GM21576 (cell line): ENCODE results near the gene CUEDC2.
"Not testable (repeated sequence)": the region's sequence is repeated elsewhere in the genome, so short reads cannot be mapped to it uniquely, and the experiment has no call there.

Experiments
- ATAC-seq: cut with Tn5 transposase; IDR thresholded peaks from one replicate; pipeline ENCODE4 v1.9.1; 2021; ENCODE audit warnings: mild to moderate bottlenecking, moderate library complexity; ENCODE audit not compliant: unreplicated experiment

CUEDC2 gene

DNA sequence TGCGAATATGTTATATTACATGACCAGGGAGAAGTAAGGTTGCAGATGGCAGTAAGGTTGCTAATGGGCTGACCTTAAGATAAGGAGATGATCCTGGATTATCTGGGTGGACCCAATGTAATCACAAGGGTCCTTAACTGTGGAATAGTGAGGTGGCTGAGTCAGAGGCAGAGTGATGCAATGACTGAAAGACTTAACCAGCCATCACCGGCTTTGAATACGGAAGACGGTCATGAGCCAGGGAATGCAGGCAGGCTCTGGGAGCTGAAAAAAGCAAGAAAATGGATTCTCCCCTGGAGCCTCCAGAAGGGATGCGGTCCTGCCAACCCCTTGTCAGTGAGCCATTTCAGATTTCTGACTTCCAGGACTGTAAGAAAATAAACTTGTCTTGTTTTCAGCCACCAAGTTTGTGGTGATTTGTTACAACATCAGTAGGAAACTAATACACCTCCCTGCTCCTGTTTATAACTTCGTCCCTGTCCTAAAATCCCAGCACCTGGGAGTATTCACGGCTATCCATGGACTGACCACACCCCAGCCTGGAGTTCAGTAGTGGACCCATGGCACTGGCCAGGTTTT, 23.6 kb upstream of the CUEDC2 start:
- no peak for ATAC-seq

DNA sequence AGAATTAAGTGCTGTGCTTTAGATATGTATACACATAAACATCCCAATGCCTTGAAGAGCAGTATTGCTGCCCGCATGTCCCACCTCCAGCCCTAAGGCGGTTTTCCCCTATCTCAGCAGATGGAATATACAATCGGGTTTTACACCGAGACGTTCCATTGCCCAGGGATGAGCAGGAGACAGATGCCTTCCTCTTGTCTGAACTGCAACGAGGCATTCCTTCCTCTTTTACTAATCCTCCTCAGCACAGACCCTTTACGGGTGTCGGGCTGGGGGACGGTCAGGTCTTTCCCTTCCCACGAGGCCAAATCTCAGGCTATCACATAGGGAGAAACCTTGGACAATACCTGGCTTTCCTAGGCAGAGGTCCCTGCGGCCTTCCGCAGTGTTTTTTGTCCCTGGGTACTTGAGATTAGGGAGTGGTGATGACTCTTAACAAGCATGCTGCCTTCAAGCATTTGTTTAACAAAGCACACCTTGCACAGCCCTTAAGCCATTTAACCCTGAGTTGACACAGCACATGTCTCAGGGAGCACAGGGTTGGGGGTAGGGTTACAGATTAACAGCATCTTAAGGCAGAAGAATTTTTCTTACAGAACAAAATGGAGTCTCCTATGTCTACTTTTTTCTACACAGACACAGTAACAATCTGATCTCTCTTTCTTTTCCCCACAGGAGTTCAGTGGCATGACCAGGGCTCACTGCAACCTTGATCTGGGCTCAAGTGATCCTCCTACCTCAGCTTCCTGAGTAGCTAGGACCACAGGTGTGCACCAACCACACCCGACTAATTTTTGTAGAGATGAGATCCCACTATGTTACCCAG, 22.5 kb upstream of the CUEDC2 start:
- ATAC-seq: not testable (repeated sequence)

DNA sequence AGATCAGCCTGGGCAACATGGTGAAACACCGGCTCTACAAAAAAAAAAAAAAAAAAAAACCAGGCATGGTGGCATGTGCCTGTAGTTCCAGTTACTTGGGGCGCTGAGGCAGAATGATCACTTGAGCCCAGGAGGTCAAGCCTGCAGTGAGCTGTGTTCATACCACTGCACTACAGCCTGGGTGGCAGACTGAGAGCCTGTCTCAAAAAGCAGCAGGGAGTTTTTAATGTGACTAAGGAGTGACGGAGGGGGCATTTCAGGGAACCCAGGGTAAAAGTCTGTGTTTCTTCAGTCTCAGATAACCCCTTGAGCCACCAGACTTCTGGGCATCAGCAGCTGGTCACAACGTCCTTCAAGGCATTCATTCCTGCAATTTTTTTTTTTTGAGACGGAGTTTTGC, 21.1 kb upstream of the CUEDC2 start:
- ATAC-seq: no peak

DNA sequence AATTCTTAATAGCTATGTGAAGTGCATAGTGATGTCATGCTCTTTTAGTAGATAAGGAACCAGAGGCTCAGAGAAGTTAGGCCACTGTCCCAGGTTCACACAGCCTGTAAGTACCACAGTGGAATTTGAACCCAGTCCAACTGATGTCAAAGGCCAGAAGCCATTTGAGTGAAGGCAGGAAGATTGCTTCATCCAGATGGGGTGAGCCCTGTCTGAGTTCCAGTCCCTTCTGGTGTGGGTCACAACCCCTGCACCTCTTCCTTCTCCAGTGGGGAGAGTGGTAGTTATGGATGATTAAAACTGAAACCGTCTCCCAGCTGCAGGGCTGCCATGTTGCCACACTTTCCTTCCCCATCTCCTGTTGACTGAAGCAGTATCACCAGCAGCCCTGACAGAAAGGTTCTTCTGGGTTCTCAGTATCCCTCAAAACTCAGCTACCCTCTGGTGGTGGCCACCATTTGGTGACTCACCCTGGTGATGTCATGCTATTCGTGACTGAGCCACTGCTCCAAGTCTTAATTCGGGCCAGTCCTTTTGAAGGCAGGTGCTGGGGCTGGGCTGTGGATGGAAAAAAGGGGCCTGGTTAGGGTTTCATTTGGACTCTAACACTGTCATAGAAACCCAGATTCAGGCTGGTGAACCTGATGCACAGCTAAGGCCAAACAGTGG, 20.4 kb upstream of the CUEDC2 start:
- no peak for ATAC-seq

DNA sequence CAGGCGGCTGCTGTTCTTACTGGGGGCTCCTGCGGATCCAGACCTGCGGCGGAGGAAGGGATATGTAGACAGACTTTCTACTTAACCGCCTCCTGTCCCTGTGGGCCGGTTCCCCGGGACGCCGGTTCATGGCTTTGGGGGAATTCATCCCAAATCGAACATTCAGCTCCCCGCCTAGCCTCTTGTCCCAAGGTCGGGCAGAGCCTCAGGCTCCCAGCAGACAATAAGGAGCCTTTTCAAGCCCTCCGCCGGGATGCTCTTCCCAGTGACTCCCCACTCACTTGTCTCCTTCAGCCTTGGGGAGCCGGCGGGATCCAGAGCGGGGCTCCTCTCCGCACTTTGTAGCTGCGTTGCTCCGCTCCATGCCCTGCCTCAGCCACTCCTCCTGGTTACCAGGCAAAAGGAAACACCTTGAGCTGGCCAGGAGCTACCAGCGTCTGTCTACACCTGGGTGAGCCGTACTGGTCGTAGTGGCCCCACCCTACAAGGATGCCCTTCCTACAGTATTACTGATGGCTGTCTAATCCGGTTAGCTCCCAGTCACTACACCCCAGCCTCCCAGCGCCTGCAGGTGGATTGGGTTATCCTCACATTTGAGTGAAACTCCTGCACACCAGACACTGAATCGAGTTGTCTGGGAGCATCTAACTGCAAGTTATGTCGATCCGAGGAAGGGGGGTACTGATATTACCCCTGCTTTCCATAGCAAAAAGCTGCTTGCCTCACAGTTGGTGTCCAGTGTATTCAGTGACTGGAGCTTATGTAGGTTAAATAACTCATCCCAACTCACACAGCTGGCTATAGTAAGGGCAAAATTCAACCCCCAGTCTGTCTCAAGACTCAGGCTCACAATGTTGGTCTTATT, 19.0 kb upstream of the CUEDC2 start, which contains the start of gene C10orf95:
Gene C10orf95 (minus strand): TSS at position 439 of the 865 bp plus-strand sequence. CDS start 450 bp downstream, outside the sequence.
- ATAC-seq: no peak

DNA sequence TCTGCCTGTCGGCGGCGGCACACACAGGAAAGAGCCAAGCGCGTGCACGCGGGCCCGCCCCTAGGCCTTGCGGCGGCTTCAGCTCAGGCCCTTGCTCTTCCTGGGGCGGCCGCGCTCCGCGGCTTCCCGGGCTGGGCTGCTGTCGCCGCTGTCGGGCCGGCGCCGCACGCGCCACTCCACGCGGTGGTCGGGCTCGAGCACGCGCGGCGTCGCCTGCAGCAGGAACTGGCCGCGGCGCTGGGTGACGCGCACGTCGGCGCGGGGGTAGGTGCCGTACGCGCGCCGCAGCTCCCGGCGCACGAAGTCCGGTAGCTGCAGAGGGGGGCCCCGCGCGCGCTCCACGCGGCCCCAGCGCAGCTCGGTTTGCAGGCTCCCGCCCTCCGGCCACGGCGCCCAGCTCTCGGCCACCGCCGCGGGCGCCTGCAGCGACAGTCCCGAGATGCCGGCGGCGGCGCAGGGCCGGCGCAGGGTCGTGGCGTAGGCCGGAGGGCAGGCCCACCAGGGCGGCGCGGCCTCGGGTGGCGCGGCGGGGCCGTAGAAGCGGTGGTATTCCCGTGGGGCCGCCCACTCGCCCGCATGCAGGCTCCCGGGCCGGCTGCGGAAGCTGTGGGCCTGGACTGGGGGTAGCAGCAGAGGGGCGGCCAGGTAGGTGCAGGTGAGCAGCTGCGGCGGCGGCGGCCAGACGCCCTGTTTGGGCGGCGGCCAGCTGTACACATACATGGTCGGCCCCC, 18.2 kb upstream of the CUEDC2 start:
- peak; percentile 71 for ATAC-seq

DNA sequence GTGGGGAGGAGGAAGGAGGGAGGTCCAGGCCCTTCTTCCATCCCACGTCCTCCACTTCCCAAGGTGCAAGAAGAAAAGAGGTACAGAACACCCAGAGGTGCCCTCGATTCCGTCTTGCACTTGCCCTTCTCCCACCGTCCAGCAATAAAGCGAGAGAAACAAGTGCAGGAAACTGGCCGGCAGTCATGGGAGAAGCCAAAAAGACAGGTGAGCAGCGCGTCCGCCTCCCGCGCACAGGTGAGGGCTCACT, 17.7 kb upstream of the CUEDC2 start:
- no peak for ATAC-seq

DNA sequence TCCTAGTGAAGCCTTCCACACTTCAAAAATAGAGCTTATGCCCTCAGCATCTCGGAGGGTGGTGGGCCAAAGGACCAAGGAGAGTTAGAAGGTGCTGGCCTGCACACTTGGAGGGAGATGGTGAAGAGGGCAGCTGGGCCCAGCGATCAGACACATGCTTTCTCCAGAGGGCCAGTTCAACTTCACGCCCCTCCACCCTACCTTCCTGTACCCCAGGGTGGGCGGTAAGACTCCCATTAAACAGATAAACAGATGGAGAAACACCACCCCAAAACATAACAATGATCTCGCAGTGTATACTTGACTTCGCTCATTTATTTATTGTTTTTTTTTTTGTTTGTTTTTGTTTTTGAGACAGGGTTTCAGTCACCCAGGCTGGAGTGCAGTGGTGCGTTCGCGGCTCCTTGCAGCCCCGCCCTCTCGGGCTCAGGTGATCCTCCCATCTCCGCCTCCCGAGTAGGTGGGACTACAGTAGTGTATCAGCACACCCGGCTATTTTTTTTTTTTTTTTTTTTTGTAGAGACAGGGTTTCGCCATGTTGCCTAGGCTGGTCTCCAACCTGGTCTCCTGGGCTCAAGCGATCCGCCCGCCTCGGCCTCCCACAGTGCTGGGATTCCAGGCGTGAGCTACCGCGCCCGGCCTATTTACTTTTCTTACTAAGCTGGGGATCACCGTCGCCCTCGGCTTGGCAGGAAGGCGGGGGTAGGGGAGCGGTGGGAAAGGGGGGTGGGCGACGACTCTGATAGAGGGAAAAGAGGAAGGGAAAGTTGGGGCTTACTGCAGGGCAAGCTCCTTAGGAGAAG, 17.1 kb upstream of the CUEDC2 start:
- ATAC-seq: peak; percentile 67

DNA sequence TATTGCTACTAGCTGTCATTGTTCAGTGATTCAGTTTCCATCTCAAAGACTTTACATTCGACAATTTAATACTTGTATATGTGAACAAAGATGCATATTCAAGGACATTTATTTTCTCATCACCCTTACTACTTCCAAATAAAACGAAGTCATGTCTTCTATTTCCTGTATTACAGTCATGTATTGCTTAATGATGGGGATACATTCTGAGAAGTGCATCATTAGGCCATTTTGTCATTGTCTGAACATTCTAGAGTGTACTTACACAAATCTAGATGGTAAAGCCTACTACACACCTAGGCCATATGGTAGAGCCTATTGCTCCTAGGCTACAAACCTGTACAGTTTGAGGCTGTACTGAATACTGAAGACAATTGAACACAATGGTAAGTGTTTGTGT, 12.5 kb upstream of the CUEDC2 start:
- ATAC-seq: no peak

DNA sequence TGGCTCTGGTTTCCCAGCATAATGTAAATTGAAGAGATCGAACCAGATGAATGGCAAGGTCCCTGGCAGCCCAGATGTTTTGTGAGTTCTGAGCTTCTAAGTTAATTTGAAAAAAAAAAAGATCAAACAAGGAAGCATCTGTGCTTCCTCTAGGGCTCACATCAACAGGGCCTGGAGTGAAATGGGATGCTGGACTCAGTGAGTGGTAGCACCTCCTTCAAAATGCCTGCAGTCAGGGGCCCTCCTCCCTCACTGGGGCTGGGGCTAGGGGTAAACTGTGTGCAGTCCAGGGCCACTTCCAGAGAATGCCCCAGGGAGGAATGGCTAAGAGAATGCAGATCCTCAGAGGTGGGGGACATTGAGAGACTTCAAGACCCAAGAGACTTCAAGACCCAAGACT, 6.0 kb upstream of the CUEDC2 start:
- ATAC-seq: no peak

DNA sequence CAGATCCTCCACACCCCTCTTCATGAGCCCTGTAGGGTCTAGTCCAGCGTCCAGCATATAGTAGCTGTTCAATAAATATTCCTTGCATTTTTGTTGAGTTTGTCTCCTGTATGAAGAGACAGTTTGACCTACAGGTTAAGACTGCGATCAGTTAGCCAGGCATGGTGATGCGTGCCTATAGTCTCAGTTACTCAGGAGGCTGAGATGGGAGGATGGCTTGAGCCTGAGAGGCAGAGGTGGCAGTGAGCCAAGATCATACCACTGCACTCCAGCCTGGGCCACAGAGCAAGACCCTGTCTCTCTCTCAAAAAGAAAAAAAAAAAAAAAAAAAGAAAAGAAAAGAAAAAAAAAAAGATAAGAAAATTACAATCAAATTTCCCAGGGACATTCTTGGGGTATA, 5.1 kb upstream of the CUEDC2 start:
- no peak for ATAC-seq

DNA sequence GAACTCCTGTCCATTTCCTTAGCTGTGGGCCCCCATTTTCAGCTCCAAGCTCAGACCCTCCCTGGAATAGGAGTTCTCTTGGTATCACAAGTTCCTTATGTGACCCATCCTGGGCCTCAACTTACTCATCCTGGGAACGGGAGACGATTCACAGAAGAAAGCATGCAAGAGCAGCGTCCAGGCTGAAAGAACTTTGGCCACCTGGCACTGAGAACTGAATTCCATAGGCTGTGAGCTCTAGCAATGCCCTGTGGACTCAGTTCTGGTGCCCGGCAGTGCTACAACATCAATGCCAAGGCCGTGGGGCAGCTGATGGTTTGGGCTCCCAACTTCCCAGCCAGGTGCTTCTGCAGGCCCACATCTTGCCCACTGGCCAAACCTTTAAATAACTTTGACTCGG, 3.9 kb upstream of the CUEDC2 start:
- ATAC-seq: no peak

DNA sequence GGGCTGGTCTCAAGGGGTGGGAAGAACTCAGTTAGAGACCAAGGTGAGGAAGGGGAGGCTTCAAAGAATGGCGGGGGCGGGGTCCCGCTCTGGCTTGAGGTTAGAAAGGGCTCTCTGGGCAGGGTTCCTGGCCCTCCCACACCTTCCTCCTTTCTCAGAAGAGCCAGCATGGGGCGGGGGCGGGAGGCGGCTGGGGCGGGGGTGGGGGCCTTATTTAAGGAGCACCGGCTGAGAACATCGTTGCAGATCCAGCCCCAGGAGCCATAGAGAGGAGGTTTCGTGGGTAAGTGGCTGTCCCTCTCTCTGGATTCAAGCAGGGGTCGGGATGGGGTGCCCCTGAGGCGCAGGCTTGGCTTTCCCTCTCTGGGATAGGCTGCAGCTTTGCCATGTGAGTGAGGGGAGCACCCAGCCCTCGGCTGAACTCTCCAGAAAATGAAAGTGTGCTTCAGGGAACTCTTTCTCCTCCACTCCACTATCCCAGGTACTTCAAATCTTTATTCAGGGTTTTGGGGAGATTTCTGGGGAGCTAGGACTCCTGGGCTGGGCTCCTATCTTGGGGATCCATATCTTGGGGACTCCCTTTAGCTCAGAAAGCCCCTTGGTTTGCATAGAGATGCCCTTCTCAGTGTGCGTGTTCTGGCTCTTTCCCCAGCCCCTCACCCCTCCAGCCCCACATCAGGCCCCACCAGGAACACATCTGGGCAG, 3.3 kb upstream of the CUEDC2 start:
- no peak for ATAC-seq

DNA sequence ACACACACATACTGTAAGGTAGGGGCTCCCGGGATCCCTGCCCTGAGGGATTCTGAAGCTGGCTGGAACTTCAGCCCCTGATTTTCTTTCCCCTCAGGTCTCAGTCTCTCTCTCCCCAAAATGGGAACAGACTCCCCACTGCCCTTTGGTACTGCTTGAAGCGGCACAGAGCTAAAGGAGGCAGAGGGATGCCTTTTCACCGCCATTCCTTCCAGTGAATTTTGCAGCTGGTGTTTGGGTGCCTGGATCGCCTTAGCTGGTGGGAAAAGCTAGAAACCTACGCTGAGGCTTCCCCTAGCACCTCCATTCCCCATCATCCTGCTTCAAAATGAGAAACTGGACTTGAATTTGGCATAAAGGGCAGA, 2.7 kb upstream of the CUEDC2 start:
- no peak for ATAC-seq

DNA sequence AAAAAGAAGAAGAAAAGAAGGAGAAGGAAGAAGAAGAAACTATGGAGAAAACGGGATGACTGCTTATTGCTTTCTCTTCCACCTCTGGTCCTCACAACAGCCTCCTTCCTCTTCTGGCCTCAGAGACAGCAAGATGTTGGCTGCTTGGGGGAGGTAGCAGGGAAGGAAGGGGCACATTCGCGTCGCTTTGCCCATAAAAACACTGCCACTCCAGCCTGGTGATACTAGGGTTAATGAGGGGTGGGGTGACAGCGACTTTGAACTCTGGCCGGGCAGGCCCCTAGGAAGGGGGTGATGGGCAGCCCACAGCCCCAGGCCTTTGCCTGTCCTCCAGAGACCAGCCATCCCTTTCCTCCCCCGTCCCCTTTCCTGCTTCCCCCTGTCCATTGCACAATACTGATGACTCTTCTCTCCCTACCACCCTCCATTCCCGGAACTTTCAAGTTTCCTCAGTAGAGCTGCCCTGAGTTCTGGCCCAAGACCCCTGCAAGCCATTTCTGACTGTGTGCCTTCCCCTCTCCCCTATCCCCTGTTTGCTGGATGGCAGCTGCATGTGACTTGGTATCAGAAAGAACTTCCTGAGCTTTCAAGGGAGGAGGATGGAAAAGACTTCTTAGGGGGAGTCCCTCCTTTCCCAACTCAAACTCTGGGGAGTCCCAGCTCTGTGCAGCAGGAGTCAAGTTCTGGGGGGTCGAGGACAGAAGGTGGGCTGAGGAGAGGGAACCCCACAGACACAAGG, 2.2 kb upstream of the CUEDC2 start:
- no peak for ATAC-seq

DNA sequence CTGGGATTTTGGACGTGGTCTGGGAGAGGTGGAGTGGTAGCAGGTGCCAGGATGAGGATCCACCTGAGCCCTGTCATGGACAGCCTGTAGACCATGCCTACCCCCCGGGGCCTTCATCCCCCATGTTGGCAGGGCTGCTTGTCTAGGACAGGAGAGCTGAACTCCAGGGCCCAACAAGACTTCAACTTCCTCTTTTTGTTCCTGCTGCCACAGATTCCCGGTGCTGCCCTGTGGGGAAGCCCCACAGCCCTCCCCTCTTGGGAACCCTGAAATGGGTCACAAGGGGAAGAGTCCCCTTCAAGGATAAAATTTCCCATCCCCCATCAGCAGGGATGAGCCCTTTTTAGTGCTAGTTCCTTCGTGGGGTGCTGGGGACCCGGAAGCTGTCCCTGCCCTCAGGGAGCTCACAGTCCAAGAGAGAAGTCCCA, 1.3 kb upstream of the CUEDC2 start:
- no peak for ATAC-seq

DNA sequence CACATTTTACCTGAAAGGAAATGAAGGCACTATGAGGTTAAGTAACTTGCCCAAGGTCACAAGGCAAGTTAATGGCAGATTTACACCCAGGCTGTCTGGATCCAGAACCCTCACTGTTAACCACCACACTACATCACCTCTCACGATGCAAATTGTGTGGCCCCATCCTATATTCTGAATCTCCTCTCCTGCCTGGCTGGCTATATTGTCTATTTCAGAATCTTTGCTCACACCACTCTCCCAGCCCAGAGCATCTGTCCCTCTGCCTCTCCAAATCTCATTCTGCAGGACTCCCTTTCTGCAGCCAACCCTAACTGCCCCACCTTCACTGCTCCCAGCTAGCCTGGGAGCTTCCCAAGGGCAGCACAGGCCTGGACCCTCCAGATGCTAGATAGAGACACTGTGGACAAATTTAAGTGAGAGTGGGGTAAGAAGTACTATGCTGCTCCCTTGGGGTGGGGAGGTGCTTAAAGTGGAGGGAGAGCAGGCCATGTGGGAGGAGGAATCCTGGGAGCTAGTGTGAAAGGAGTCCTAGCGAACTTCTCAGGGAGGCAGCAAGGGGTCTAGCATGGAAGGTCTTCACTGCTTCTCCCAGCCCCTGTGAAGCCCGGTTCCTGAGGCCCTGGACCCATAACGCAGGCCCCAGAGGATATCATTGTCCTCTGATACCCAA, 786 bp downstream of the CUEDC2 start:
- ATAC-seq: no peak

DNA sequence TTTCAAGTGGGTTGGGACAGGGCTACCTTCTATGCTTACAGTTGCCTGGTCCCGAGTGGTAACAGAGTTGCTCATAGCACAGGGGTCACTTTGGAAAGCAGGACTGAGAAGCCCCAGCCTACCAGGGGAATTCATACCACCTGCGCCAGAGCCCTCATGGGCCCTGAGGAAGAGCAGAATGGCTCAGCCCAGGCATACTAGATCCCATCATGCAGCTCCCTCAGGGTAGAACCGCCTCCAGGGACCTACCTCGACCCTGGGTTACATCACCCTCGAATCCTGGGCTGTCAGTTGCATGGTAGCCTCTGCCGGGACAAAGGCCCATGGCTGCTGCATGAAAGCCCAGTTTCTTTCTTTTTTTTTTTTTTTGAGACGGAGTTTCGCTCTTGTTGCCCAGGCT, 2.9 kb downstream of the CUEDC2 start:
- no peak for ATAC-seq
